PC-9 (cell line): ENCODE data around the gene SRSF7. TPM values are rescaled to one million over a fixed set of nuclear protein-coding genes. Genes with fewer than 3 reads are reported as not detected.

ENCODE experiments used
- BruUV-seq: library from RNA; stranded (reverse); fragments of 400-500 nt; replicated peaks from 2 replicates; lab custom pipeline; 2021; lab: Mats Ljungman, UMichigan
- CTCF ChIA-PET: fragments of 300-600 bp; sonication (Branson Sonifier 250); formaldehyde crosslinking; loops from one replicate; lab custom pipeline; 2022; ENCODE audit warnings: antibody characterized with exemption; lab: Charles Lee
- POLR2A ChIA-PET: fragments of 300-600 bp; sonication (Branson Sonifier 250); formaldehyde crosslinking; loops from one replicate; lab custom pipeline; 2022; ENCODE audit warnings: antibody characterized with exemption; ENCODE audit not compliant: unreplicated experiment; lab: Charles Lee
- DNase-seq, 2 experiments: peaks; one replicate each; pipeline versions ENCODE4 v3.0.0 to v3.0.0-alpha.2; 2015 to 2022; ENCODE audit warnings: mixed read lengths in 1 of 2
- H2AFZ ChIP-seq: fragments of 200-600 bp; sonication (generic); 2 replicates; pipeline ENCODE4 v1.8.1; 2017; ENCODE audit warnings: antibody characterized with exemption
- H3F3A ChIP-seq: fragments of 200-600 bp; sonication (generic); 2 replicates; pipeline ENCODE4 v1.8.1; 2017; ENCODE audit warnings: antibody characterized with exemption, mild to moderate bottlenecking, low read depth; ENCODE audit not compliant: insufficient read depth
- H3K27ac ChIP-seq: fragments of 200-600 bp; sonication (generic); 2 replicates; pipeline ENCODE4 v1.6.1; 2016; ENCODE audit warnings: mixed run types
- H3K27me3 ChIP-seq: fragments of 200-600 bp; sonication (generic); 2 replicates; pipeline ENCODE4 v1.6.1; 2016; ENCODE audit warnings: low read depth, mixed run types; ENCODE audit not compliant: insufficient read depth
- H3K36me3 ChIP-seq: fragments of 200-600 bp; sonication (generic); 2 replicates; pipeline ENCODE4 v1.6.1; 2016; ENCODE audit warnings: low read depth, mixed run types
- H3K4me1 ChIP-seq: fragments of 200-600 bp; sonication (generic); replicated peaks from 2 replicates; pipeline ENCODE4 v1.6.1; 2016; ENCODE audit warnings: mixed run types; ENCODE audit not compliant: insufficient read depth
- H3K4me2 ChIP-seq: fragments of 200-600 bp; sonication (generic); 2 replicates; pipeline ENCODE4 v1.6.1; 2017; ENCODE audit warnings: mixed run types
- H3K4me3 ChIP-seq: fragments of 200-600 bp; sonication (generic); 2 replicates; pipeline ENCODE4 v1.6.1; 2016; ENCODE audit warnings: mixed run types
- H3K79me2 ChIP-seq: fragments of 200-600 bp; sonication (generic); 2 replicates; pipeline ENCODE4 v1.6.1; 2017; ENCODE audit warnings: low read depth, mixed run types
- H3K9me2 ChIP-seq: fragments of 200-600 bp; sonication (generic); 2 replicates; pipeline ENCODE4 v1.8.1; 2017; ENCODE audit warnings: mild to moderate bottlenecking; ENCODE audit not compliant: insufficient read depth
- H3K9me3 ChIP-seq: fragments of 200-600 bp; sonication (generic); 2 replicates; pipeline ENCODE4 v1.8.1; 2016; ENCODE audit warnings: low read depth; ENCODE audit not compliant: insufficient read depth
- H4K20me1 ChIP-seq: fragments of 200-600 bp; sonication (generic); 2 replicates; pipeline ENCODE4 v1.8.1; 2017; ENCODE audit not compliant: insufficient read depth
- CTCF ChIP-seq: fragments of 200-600 bp; sonication (generic); conservative IDR thresholded peaks from 2 replicates; pipeline ENCODE4 v1.6.1; 2017; ENCODE audit warnings: mixed run types, antibody characterized with exemption, mild to moderate bottlenecking, moderate library complexity
- EZH2 ChIP-seq: fragments of 200-600 bp; sonication (generic); IDR thresholded peaks from 2 replicates; pipeline ENCODE4 v1.8.0; 2017; ENCODE audit warnings: antibody characterized with exemption, low read depth
- intact Hi-C: fragments of 100-400 bp; cut with micrococcal nuclease; formaldehyde crosslinking; loops from one replicate; pipeline ENCODE4 v1.10.0; 2022; ENCODE audit not compliant: unreplicated experiment
- total RNA-seq: library from RNA; stranded (reverse); gene quantifications from 2 replicates; pipeline ENCODE4 v1.2.3, GENCODE V29; 2021

Gene SRSF7
- total RNA-seq, 1 experiment from 2014 or later = 111 TPM

DNA sequence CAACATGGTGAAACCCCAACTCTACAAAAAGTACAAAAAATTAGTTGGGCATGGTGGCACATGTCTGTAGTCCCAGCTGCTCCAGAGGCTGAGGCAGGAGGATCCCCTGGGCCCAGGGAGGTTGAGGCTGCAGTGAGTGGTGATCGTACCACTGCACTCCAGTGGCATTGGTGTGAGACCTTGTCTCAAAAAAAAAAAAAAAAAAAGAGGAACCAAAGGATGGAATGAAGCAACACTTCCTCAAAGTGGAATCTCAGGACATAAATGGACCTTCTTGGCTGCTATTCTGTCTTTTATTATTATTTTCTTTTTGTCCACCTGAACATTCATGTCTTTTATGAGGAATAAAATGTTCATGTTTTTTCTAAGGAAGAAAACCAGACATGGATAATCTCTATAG is 40.6 kb upstream of the SRSF7 start:
- Histone ChIP-seq H3K9me3 (no peaks in the 10 kb centered on the region), H2AFZ (no peak overlapping the region), H3K27me3 (no peaks in the 10 kb centered on the region), H3K27ac (no peak overlapping the region), H3K4me2 (no peak overlapping the region), H4K20me1 (no peaks in the 10 kb centered on the region), H3K79me2 (no peaks in the 10 kb centered on the region), H3K4me1 (no peaks in the 10 kb centered on the region), H3K36me3 (no peaks in the 10 kb centered on the region), H3F3A (no peaks in the 10 kb centered on the region), H3K9me2 (no peaks in the 10 kb centered on the region), H3K4me3 (no peak overlapping the region)
- intact Hi-C loops = no loop called here
- TF ChIP-seq CTCF (no peak), EZH2 (no peak)
- no TSS peak for BruUV-seq
- ChIA-PET CTCF (no interaction called here), POLR2A (no interaction called here)
- DNase-seq = no peak

GRCh38 chr2:38789691-38790090 is 38.5 kb upstream of the SRSF7 start:
- H3K4me2 ChIP-seq = no peak overlapping the region
- H3K27ac ChIP-seq = no peak overlapping the region
- no peaks in the 10 kb centered on the region for H3K27me3 ChIP-seq
- no peak overlapping the region for H2AFZ ChIP-seq
- H3K4me3 ChIP-seq = no peak overlapping the region
- H3K36me3 ChIP-seq = no peaks in the 10 kb centered on the region
- H4K20me1 ChIP-seq = no peaks in the 10 kb centered on the region
- H3K79me2 ChIP-seq = no peaks in the 10 kb centered on the region
- intact Hi-C loops = no loop called here
- peaks cover under 1% of the 10 kb centered on the region for H3F3A ChIP-seq
- H3K4me1 ChIP-seq = no peaks in the 10 kb centered on the region
- CTCF ChIA-PET = no interaction called here
- no peaks in the 10 kb centered on the region for H3K9me3 ChIP-seq
- no peaks in the 10 kb centered on the region for H3K9me2 ChIP-seq
- no TSS peak for BruUV-seq
- DNase-seq = no peak
- TF ChIP-seq EZH2 (no peak), CTCF (no peak)
- POLR2A ChIA-PET = no interaction called here

GRCh38 chr2:38788306-38788705 is 37.1 kb upstream of the SRSF7 start:
- no peak overlapping the region for H2AFZ ChIP-seq
- ChIA-PET CTCF (interaction anchor here (0.6 kb wide), 1 partner anchor 187 kb away, joined by 3 read pairs; no protein-coding TSS in a partner anchor), POLR2A (interaction anchor here (0.6 kb wide), 1 partner anchor 422 kb away, joined by 5 read pairs; no protein-coding TSS in a partner anchor)
- no peak for TF ChIP-seq EZH2
- no peak for TF ChIP-seq CTCF
- no peaks in the 10 kb centered on the region for H3K79me2 ChIP-seq
- no peak overlapping the region for H3K4me3 ChIP-seq
- no peaks in the 10 kb centered on the region for H4K20me1 ChIP-seq
- H3K4me1 ChIP-seq = no peaks in the 10 kb centered on the region
- no peak for DNase-seq
- no peak overlapping the region for H3K27ac ChIP-seq
- H3K9me2 ChIP-seq = no peaks in the 10 kb centered on the region
- peaks cover 14% of the 10 kb centered on the region for H3F3A ChIP-seq
- no TSS peak for BruUV-seq
- H3K36me3 ChIP-seq = no peaks in the 10 kb centered on the region
- H3K27me3 ChIP-seq = no peaks in the 10 kb centered on the region
- H3K9me3 ChIP-seq = no peaks in the 10 kb centered on the region
- intact Hi-C loops = no loop called here
- H3K4me2 ChIP-seq = no peak overlapping the region
